GM19025 (cell line): ENCODE data around the gene LRCOL1.

ENCODE experiments used
- ATAC-seq: cut with Tn5 transposase; IDR thresholded peaks from one replicate; pipeline ENCODE4 v1.9.1; 2021; ENCODE audit warnings: mild to moderate bottlenecking, low read depth, moderate library complexity; ENCODE audit not compliant: unreplicated experiment

LRCOL1 gene

DNA sequence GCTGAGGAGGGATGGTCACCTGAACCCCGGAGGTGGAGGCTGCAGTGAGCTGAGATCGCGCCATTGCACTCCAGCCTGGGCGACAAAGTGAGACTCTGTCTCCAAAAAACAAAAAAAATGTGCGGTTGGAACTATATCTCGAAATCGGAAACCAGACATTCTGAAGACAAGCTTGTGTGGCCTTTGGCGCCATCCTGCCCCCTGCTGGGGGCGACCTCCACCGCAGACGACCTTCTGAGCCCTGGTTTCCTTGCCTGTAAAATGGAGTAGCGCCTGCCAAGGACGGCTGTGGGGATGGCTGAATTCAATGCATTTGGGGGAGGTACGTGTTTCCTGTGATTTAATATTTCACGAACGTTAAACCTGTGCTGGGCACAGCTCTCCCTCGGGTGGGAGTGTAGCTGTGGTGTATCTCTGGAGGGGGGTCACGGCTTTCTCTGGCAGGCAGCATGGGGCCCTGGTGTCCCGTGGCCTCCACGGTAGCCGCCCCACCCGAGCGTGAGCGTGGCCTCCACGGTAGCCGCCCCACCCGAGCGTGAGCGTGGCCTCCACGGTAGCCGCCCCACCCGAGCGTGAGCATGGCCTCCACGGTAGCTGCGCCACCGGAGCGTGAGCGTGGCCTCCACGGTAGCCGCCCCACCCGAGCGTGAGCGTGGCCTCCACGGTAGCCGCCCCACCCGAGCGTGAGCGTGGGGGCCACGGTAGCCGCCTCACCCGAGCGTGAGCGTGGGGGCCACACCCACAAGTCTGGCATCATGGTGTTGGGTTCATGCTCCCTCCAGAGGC, 55.3 kb downstream of the LRCOL1 start:
- no peak for ATAC-seq
